ENCODE data around the gene CD14. TPM values are rescaled to one million over a fixed set of nuclear protein-coding genes. Genes with fewer than 3 reads are reported as not detected.
A peak's percentile ranks its signal among the peaks of the same experiment; 100 is the strongest.
"Not testable (repeated sequence)": the region's sequence is repeated elsewhere in the genome, so short reads cannot be mapped to it uniquely, and the experiment has no call there.

Gene CD14
- total and polyA plus RNA-seq, 2 donors (not counting 3 experiments of a cell fraction or from before 2014, with no cell fraction given): 0.33 to 3.7 TPM

GRCh38 chr5:140664030-140664358 is 31.0 kb upstream of the CD14 start:
- ChIA-PET POLR2A (interaction anchor here (0.8 to 1.8 kb wide), 2 partner anchors 11 to 16 kb away, joined by 3 to 5 read pairs; partner anchors contain the start of genes IK and NDUFA2), CTCF (interaction anchor here (0.6 to 2.2 kb wide), 7 partner anchors 27 to 291 kb away, joined by 3 to 6 read pairs (median 3); partner anchors contain the start of genes EIF4EBP3, HARS1 and HARS2)
- H3K27me3 ChIP-seq (ENCODE audit: control insufficient read depth in 2 of 2, insufficient read depth in 2 of 2, low read length in 2 of 2): no peaks in the 10 kb centered on the region
- peak overlapping the region; percentile 86 for H3K4me2 ChIP-seq (ENCODE audit: insufficient read depth, low read length)
- DNase-seq (ENCODE audit: low read depth, low spot score) (no peak), FAIRE-seq (no peak)
- no peaks in the 10 kb centered on the region for H4K20me1 ChIP-seq (replicated peaks; ENCODE audit: control insufficient read depth, extremely low read depth, insufficient read depth, low read length)
- H3K36me3 ChIP-seq (ENCODE audit: control insufficient read depth in 2 of 2, extremely low read depth in 1 of 2, insufficient read depth in 2 of 2, low read length in 2 of 2): peaks cover 16 to 33% of the 10 kb centered on the region in 2 experiments
- peak overlapping the region in 2 of 3 experiments; percentile 73 to 93 for H3K4me3 ChIP-seq (replicated peaks in 1 of 3; ENCODE audit: insufficient read depth in 1 of 3, low read depth in 1 of 3, low read length in 3 of 3)
- no peak overlapping the region for H2AFZ ChIP-seq (ENCODE audit: low read depth, low read length)
- peak overlapping the region; percentile 73 for H3K27ac ChIP-seq (ENCODE audit: insufficient read depth, low read depth, low read length)
- H3K9ac ChIP-seq (replicated peaks; ENCODE audit: extremely low read depth, insufficient read depth, low read length): no peak overlapping the region
- H3K4me1 ChIP-seq (ENCODE audit: control insufficient read depth, extremely low read depth, insufficient read depth, low read length): peaks cover 3% of the 10 kb centered on the region
- intact Hi-C loops (cut with micrococcal nuclease) (loop anchor here (1.0 to 2.0 kb wide), 5 partner anchors 17 to 263 kb away; partner anchors contain the start of genes ANKHD1, HARS1, HARS2 and IK), dilution Hi-C loops (cut with MboI; ENCODE audit: extremely low pct_ligation_motif_present, low sequenced_read_pairs) (no loop called here)
- BruUV-seq (replicated peaks): no TSS peak
- peaks cover 23% of the 10 kb centered on the region for H3K79me2 ChIP-seq (ENCODE audit: control insufficient read depth, insufficient read depth, low read length)
- H3K9me1 ChIP-seq (replicated peaks; ENCODE audit: control insufficient read depth, extremely low read depth, insufficient read depth, low read length): no peaks in the 10 kb centered on the region
- TF ChIP-seq CTCF (IDR thresholded peaks at IDR 0.05; ENCODE audit: extremely low read depth in 1 of 2, insufficient read depth in 1 of 2, low read depth in 1 of 2, low read length in 2 of 2) (no peak), MYC (IDR thresholded peaks at IDR 0.05; ENCODE audit: low read depth, low read length) (no peak), GATA2 (IDR thresholded peaks at IDR 0.05; ENCODE audit: insufficient read depth, insufficient read length, low read depth, low read length) (no peak), MAX (IDR thresholded peaks at IDR 0.05; ENCODE audit: insufficient read depth, insufficient read length) (no peak), FOS (IDR thresholded peaks at IDR 0.05; ENCODE audit: borderline replicate concordance, insufficient read depth, low read length) (no peak), POLR2AphosphoS5 (IDR thresholded peaks at IDR 0.05; ENCODE audit: insufficient read depth, low read depth, low read length) (no peak), EZH2 (IDR thresholded peaks at IDR 0.05; ENCODE audit: borderline replicate concordance, low read depth, low read length, severe bottlenecking) (no peak), JUN (IDR thresholded peaks at IDR 0.05; ENCODE audit: borderline replicate concordance, insufficient read depth, insufficient read length, low read depth) (no peak)
- H3K9me3 ChIP-seq (replicated peaks; ENCODE audit: control insufficient read depth, insufficient read depth, low read length): no peaks in the 10 kb centered on the region

- H3K27ac ChIP-seq (ENCODE audit: insufficient read depth, low read depth, low read length); H3K4me1 ChIP-seq (ENCODE audit: control insufficient read depth, extremely low read depth, insufficient read depth, low read length); H3K79me2 ChIP-seq (ENCODE audit: control insufficient read depth, insufficient read depth, low read length); POLR2A ChIA-PET; H4K20me1 ChIP-seq (replicated peaks; ENCODE audit: control insufficient read depth, extremely low read depth, insufficient read depth, low read length); H3K9me3 ChIP-seq (replicated peaks; ENCODE audit: control insufficient read depth, insufficient read depth, low read length); H3K4me3 ChIP-seq (replicated peaks in 1 of 3; ENCODE audit: insufficient read depth in 1 of 3, low read depth in 1 of 3, low read length in 3 of 3); DNase-seq (ENCODE audit: low read depth, low spot score); H3K9me1 ChIP-seq (replicated peaks; ENCODE audit: control insufficient read depth, extremely low read depth, insufficient read depth, low read length); BruUV-seq (replicated peaks); dilution Hi-C loops (cut with MboI; ENCODE audit: extremely low pct_ligation_motif_present, low sequenced_read_pairs); H3K4me2 ChIP-seq (ENCODE audit: insufficient read depth, low read length); H3K9ac ChIP-seq (replicated peaks; ENCODE audit: extremely low read depth, insufficient read depth, low read length); intact Hi-C loops (cut with micrococcal nuclease); FAIRE-seq; H3K27me3 ChIP-seq (ENCODE audit: control insufficient read depth in 2 of 2, insufficient read depth in 2 of 2, low read length in 2 of 2); H2AFZ ChIP-seq (ENCODE audit: low read depth, low read length): not testable (repeated sequence)
- H3K36me3 ChIP-seq (ENCODE audit: control insufficient read depth in 2 of 2, extremely low read depth in 1 of 2, insufficient read depth in 2 of 2, low read length in 2 of 2): peaks cover 29 to 41% of the 10 kb centered on the region in 2 experiments
- CTCF ChIA-PET: interaction anchor here (0.7 to 1.4 kb wide), 3 partner anchors 287 to 669 kb away, joined by 3 read pairs; no protein-coding TSS in a partner anchor
These were observed 27.4 kb upstream of the CD14 start for GRCh38 chr5:140660371-140660770.

All from endothelial cell of umbilical vein (primary cell).